NT2/D1 (cell line): Measurements from ENCODE around the gene TGM6.

Source experiments
- DNase-seq: peaks from one replicate; pipeline ENCODE4 v3.0.0-alpha.2; 2011; ENCODE audit warnings: low read depth, low spot score
- H3K27me3 ChIP-seq: 2 replicates; pipeline ENCODE4 v1.6.0; 2011; ENCODE audit warnings: mild to moderate bottlenecking; ENCODE audit not compliant: insufficient read length, insufficient read depth
- H3K36me3 ChIP-seq: 2 replicates; pipeline ENCODE4 v1.6.1; 2011; ENCODE audit warnings: mild to moderate bottlenecking, low read length, mixed read lengths; ENCODE audit not compliant: insufficient read depth, insufficient read length
- H3K4me1 ChIP-seq: 2 replicates; pipeline ENCODE4 v1.5.1; 2011; ENCODE audit not compliant: insufficient read depth, insufficient read length
- H3K4me3 ChIP-seq: 2 replicates; pipeline ENCODE4 v1.5.1; 2011; ENCODE audit warnings: low read depth; ENCODE audit not compliant: insufficient read length
- H3K9ac ChIP-seq: 2 replicates; pipeline ENCODE4 v1.6.0; 2011; ENCODE audit warnings: low read depth; ENCODE audit not compliant: insufficient read length
- H3K9me3 ChIP-seq: 2 replicates; pipeline ENCODE4 v1.5.1; 2011; ENCODE audit warnings: mild to moderate bottlenecking, low read length; ENCODE audit not compliant: insufficient read depth
- SUZ12 ChIP-seq: IDR thresholded peaks from 2 replicates; pipeline ENCODE4 v1.6.1; 2011; ENCODE audit not compliant: insufficient read length, insufficient read depth; ENCODE audit errors: extremely low read depth
- YY1 ChIP-seq: IDR thresholded peaks from 2 replicates; pipeline ENCODE4 v1.6.1; 2011; ENCODE audit not compliant: insufficient read length, insufficient read depth
- ZNF274 ChIP-seq: IDR thresholded peaks from 2 replicates; pipeline ENCODE4 v1.6.1; 2011; ENCODE audit warnings: mild to moderate bottlenecking, low read depth, low read length

The TGM6 gene

DNA sequence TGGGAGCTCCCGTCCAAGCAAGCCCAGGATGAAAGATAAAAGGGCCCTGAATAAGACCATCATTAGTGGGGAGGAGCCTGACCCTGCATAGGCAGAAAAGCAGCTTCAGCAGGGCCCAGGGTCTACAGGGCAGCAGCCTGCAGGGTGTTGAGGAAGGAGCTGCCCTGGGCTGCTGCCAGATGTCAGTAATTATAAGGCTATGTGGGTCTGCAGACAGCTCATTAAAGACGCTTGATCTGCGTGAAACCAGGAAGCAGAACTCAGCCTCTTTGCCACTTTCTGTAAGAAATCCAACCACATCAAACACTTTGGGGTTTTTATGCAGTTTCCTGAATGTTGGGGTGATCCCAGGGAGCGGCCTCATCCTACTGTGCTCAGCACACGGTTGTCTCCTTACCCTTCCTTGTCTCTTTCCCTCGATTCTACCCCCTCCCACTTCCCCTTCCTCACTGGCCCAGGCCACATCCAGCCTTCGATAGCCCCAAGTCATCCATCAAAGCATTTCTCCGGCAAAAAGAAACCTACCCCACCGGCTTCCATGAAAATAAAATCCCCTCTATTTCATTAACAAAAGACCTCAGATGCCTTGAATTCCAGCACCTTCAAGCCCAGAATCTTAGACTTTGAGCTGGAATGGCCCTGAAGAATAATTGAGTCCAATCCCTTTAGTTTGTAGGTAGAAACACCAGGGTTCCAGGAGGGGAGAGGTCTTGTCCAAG is 1.0 kb upstream of the TGM6 start:
- Histone ChIP-seq H3K4me3 (no peak overlapping the region), H3K9ac (peak overlapping the region; percentile 32), H3K4me1 (peaks cover 6% of the 10 kb centered on the region), H3K27me3 (no peaks in the 10 kb centered on the region), H3K9me3 (no peaks in the 10 kb centered on the region), H3K36me3 (no peaks in the 10 kb centered on the region)
- peak; percentile 69 for DNase-seq
- no peak for TF ChIP-seq ZNF274
- no peak for TF ChIP-seq SUZ12
- TF ChIP-seq YY1 = no peak

DNA sequence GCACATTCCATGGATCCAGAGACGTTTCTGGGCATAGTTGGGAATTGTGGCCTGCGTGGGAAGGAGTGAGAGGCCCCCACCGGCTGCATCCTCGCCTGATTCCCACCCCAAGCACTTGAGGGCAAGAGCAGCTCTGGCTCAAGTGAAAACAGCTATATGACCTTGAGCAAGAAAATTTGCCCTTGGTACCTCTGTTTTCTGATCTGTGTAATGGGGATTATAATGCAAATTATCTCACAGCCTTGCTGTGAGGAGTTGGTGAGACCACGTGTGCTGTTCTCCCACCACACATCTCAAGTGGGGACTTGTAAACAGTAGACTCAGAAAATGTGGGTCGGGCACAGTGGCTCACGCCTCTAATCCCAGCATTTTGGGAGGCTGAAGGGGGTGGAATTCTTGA is 602 bp downstream of the TGM6 start:
- Histone ChIP-seq H3K36me3 (no peaks in the 10 kb centered on the region), H3K4me3 (no peak overlapping the region), H3K27me3 (no peaks in the 10 kb centered on the region), H3K9ac (no peak overlapping the region), H3K9me3 (no peaks in the 10 kb centered on the region), H3K4me1 (peaks cover 6% of the 10 kb centered on the region)
- DNase-seq = no peak
- TF ChIP-seq SUZ12 (no peak), YY1 (no peak), ZNF274 (no peak)

- H3K9ac ChIP-seq = no peak overlapping the region
- TF ChIP-seq YY1 = no peak
- no peak for TF ChIP-seq ZNF274
- TF ChIP-seq SUZ12 = no peak
- H3K36me3 ChIP-seq = no peaks in the 10 kb centered on the region
- H3K9me3 ChIP-seq = no peaks in the 10 kb centered on the region
- no peaks in the 10 kb centered on the region for H3K27me3 ChIP-seq
- no peak for DNase-seq
- no peak overlapping the region for H3K4me3 ChIP-seq
- peaks cover 6% of the 10 kb centered on the region for H3K4me1 ChIP-seq
Observed at GRCh38 chr20:2382833-2383232, 2.1 kb downstream of the TGM6 start.

DNA sequence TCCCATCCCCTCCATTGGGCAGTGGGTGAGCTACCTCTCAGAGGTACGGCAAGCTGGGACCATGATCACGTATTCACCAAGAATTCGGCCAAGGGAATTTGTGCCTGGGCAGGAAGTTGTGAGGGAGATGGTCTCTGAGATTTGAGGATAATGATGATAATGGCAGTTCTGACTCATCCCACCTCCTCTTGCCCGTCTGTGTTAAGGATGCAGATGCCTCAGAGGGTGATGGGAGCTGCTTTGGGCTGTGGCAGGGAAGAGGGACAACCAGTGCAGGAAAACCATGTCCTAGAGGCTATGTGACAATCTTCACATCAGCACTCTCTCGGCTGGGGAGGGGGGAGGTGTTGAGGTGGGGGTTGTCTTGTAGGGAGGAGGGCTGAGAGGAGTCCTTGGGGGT is 4.3 kb downstream of the TGM6 start:
- Histone ChIP-seq H3K9ac (no peak overlapping the region), H3K36me3 (no peaks in the 10 kb centered on the region), H3K4me1 (peaks cover 6% of the 10 kb centered on the region), H3K9me3 (0 out of 2 replicates have a peak, but pooled peaks cover 6% of the 10 kb centered on the region), H3K4me3 (no peak overlapping the region), H3K27me3 (no peaks in the 10 kb centered on the region)
- no peak for DNase-seq
- no peak for TF ChIP-seq ZNF274
- TF ChIP-seq SUZ12 = no peak
- TF ChIP-seq YY1 = no peak

- no peak for TF ChIP-seq ZNF274
- no peak for TF ChIP-seq YY1
- no peak for TF ChIP-seq SUZ12
- Histone ChIP-seq H3K27me3 (no peaks in the 10 kb centered on the region), H3K9me3 (0 out of 2 replicates have a peak, but pooled peaks cover 6% of the 10 kb centered on the region), H3K36me3 (no peaks in the 10 kb centered on the region), H3K4me3 (no peak overlapping the region), H3K9ac (no peak overlapping the region), H3K4me1 (peaks cover 4% of the 10 kb centered on the region)
- DNase-seq = no peak
Observed at GRCh38 chr20:2385496-2385895, 4.8 kb downstream of the TGM6 start.

GRCh38 chr20:2386516-2387179 is 5.9 kb downstream of the TGM6 start:
- no peak overlapping the region for H3K4me3 ChIP-seq
- H3K9me3 ChIP-seq = 0 out of 2 replicates have a peak, but pooled peaks cover 6% of the 10 kb centered on the region
- no peaks in the 10 kb centered on the region for H3K4me1 ChIP-seq
- no peak for DNase-seq
- H3K36me3 ChIP-seq = no peaks in the 10 kb centered on the region
- TF ChIP-seq ZNF274 = no peak
- H3K9ac ChIP-seq = no peak overlapping the region
- H3K27me3 ChIP-seq = no peaks in the 10 kb centered on the region

GRCh38 chr20:2387180-2387577 is 6.5 kb downstream of the TGM6 start:
- no peak for TF ChIP-seq ZNF274
- no peak for TF ChIP-seq SUZ12
- no peak for TF ChIP-seq YY1
- DNase-seq = peak; percentile 61
- Histone ChIP-seq H3K4me1 (no peaks in the 10 kb centered on the region), H3K9me3 (0 out of 2 replicates have a peak, but pooled peaks cover 6% of the 10 kb centered on the region), H3K9ac (no peak overlapping the region), H3K36me3 (no peaks in the 10 kb centered on the region), H3K4me3 (no peak overlapping the region), H3K27me3 (no peaks in the 10 kb centered on the region)
